Mesodermal cell (in vitro differentiated cells): Measurements from ENCODE around the gene GABPB1.

Source experiments
- H3K27ac ChIP-seq: 2 replicates; pipeline ENCODE4 v1.7.0; 2013; ENCODE audit warnings: mild to moderate bottlenecking, low read depth, low read length, moderate library complexity; ENCODE audit not compliant: severe bottlenecking
- H3K36me3 ChIP-seq: 2 replicates; pipeline ENCODE4 v1.7.1; 2013; ENCODE audit warnings: mild to moderate bottlenecking, low read length, moderate library complexity; ENCODE audit not compliant: control insufficient read depth, insufficient read depth
- H3K4me1 ChIP-seq: one replicate; pipeline ENCODE4 v1.7.1; 2013; ENCODE audit warnings: mild to moderate bottlenecking, low read length; ENCODE audit not compliant: insufficient read depth, control insufficient read depth, poor library complexity, severe bottlenecking
- H3K4me3 ChIP-seq: 2 replicates; pipeline ENCODE4 v1.7.0; 2013; ENCODE audit warnings: low read length, control low read depth, mild to moderate bottlenecking; ENCODE audit not compliant: insufficient read depth, poor library complexity, severe bottlenecking; ENCODE audit errors: extremely low read depth
- H3K9me3 ChIP-seq: 2 replicates; pipeline ENCODE4 v1.7.1; 2013; ENCODE audit warnings: mild to moderate bottlenecking, low read length, moderate library complexity; ENCODE audit not compliant: control insufficient read depth
- WGBS, 2 experiments: methylation state at CpG; one replicate each; pipeline ENCODE4 v1.1.5; 2013; ENCODE audit warnings: missing lambda C conversion rate in 2 of 2; ENCODE audit not compliant: insufficient coverage in 2 of 2; 5-methylcytosine and 5-hydroxymethylcytosine counted together

Gene GABPB1

GRCh38 chr15:50244153-50244552 is 110.8 kb downstream of the GABPB1 start:
- Histone ChIP-seq H3K9me3 (no peaks in the 10 kb centered on the region), H3K36me3 (no peaks in the 10 kb centered on the region), H3K4me1 (no peaks in the 10 kb centered on the region), H3K27ac (no peak overlapping the region), H3K4me3 (no peak overlapping the region)
- WGBS, 2 experiments: 83 to 100% methylated on average over 1 of the region's 1 CpG

- Histone ChIP-seq H3K9me3 (no peaks in the 10 kb centered on the region), H3K36me3 (no peaks in the 10 kb centered on the region), H3K4me1 (no peaks in the 10 kb centered on the region), H3K27ac (no peak overlapping the region), H3K4me3 (no peak overlapping the region)
- 81 to 86% methylated on average over 3 to 5 of the region's 5 CpGs for WGBS, 2 experiments
These were observed 113.1 kb downstream of the GABPB1 start for GRCh38 chr15:50241684-50242450.

- no peaks in the 10 kb centered on the region for H3K4me1 ChIP-seq
- 80 to 94% methylated on average over 2 of the region's 2 CpGs for WGBS, 2 experiments
- H3K9me3 ChIP-seq: no peaks in the 10 kb centered on the region
- no peak overlapping the region for H3K27ac ChIP-seq
- H3K36me3 ChIP-seq: no peaks in the 10 kb centered on the region
- H3K4me3 ChIP-seq: no peak overlapping the region
These were observed 116.7 kb downstream of the GABPB1 start for GRCh38 chr15:50238255-50238654.

GRCh38 chr15:50236433-50236832 is 118.6 kb downstream of the GABPB1 start:
- 88 to 94% methylated on average over 4 to 6 of the region's 9 CpGs for WGBS, 2 experiments
- H3K4me1 ChIP-seq: no peaks in the 10 kb centered on the region
- no peaks in the 10 kb centered on the region for H3K36me3 ChIP-seq
- no peak overlapping the region for H3K4me3 ChIP-seq
- no peak overlapping the region for H3K27ac ChIP-seq
- H3K9me3 ChIP-seq: no peaks in the 10 kb centered on the region

GRCh38 chr15:50235794-50236193 is 119.2 kb downstream of the GABPB1 start:
- WGBS, 2 experiments: 100% methylated on average over 1 of the region's 1 CpG; no CpG with 5 or more reads in 1 of the 2 experiments
- Histone ChIP-seq H3K4me1 (no peaks in the 10 kb centered on the region), H3K9me3 (no peaks in the 10 kb centered on the region)

GRCh38 chr15:50234764-50235163 is 120.2 kb downstream of the GABPB1 start:
- 86% methylated on average over 1 of the region's 2 CpGs; no CpG with 5 or more reads in 1 of the 2 experiments for WGBS, 2 experiments

More at GRCh38 chr15:50235794-50236193, 119.2 kb downstream of the GABPB1 start:
- Histone ChIP-seq H3K27ac (no peak overlapping the region), H3K4me3 (no peak overlapping the region), H3K36me3 (no peaks in the 10 kb centered on the region)

GRCh38 chr15:50233192-50233736 is 121.7 kb downstream of the GABPB1 start:
- Histone ChIP-seq H3K27ac (no peak overlapping the region), H3K9me3 (no peaks in the 10 kb centered on the region), H3K4me3 (no peak overlapping the region), H3K4me1 (no peaks in the 10 kb centered on the region), H3K36me3 (no peaks in the 10 kb centered on the region)

More at GRCh38 chr15:50234764-50235163, 120.2 kb downstream of the GABPB1 start:
- Histone ChIP-seq H3K36me3 (no peaks in the 10 kb centered on the region), H3K4me1 (no peaks in the 10 kb centered on the region), H3K9me3 (no peaks in the 10 kb centered on the region), H3K27ac (no peak overlapping the region), H3K4me3 (no peak overlapping the region)

GRCh38 chr15:50232791-50233190 is 122.2 kb downstream of the GABPB1 start:
- H3K9me3 ChIP-seq: no peaks in the 10 kb centered on the region

GRCh38 chr15:50231761-50232160 is 123.2 kb downstream of the GABPB1 start:
- no peak overlapping the region for H3K27ac ChIP-seq
- no peaks in the 10 kb centered on the region for H3K36me3 ChIP-seq
- H3K9me3 ChIP-seq: no peaks in the 10 kb centered on the region
- H3K4me1 ChIP-seq: no peaks in the 10 kb centered on the region
- no peak overlapping the region for H3K4me3 ChIP-seq

More at GRCh38 chr15:50232791-50233190, 122.2 kb downstream of the GABPB1 start:
- Histone ChIP-seq H3K4me3 (no peak overlapping the region), H3K4me1 (no peaks in the 10 kb centered on the region), H3K36me3 (no peaks in the 10 kb centered on the region), H3K27ac (no peak overlapping the region)
- WGBS, 2 experiments: 83% methylated on average over 1 of the region's 2 CpGs; no CpG with 5 or more reads in 1 of the 2 experiments

GRCh38 chr15:50229336-50229735 is 125.7 kb downstream of the GABPB1 start:
- no peak overlapping the region for H3K27ac ChIP-seq
- no peaks in the 10 kb centered on the region for H3K36me3 ChIP-seq
- no peak overlapping the region for H3K4me3 ChIP-seq
- no peaks in the 10 kb centered on the region for H3K4me1 ChIP-seq
- 95 to 100% methylated on average over 2 of the region's 3 CpGs for WGBS, 2 experiments
- H3K9me3 ChIP-seq: no peaks in the 10 kb centered on the region

- WGBS, 2 experiments: 92 to 95% methylated on average over 3 of the region's 3 CpGs
- no peak overlapping the region for H3K27ac ChIP-seq
- no peaks in the 10 kb centered on the region for H3K9me3 ChIP-seq
- H3K36me3 ChIP-seq: no peaks in the 10 kb centered on the region
- no peaks in the 10 kb centered on the region for H3K4me1 ChIP-seq
- no peak overlapping the region for H3K4me3 ChIP-seq
These were observed 126.1 kb downstream of the GABPB1 start for GRCh38 chr15:50228866-50229265.
